ENCODE measurements around the gene LAPTM5. TPM values are rescaled to one million over a fixed set of nuclear protein-coding genes. Genes with fewer than 3 reads are reported as not detected.

Gene LAPTM5
- total RNA-seq, 4 donors from 2014 or later, result 8.9 to 75.4 (median 40.4) TPM

GRCh38 chr1:30726773-30727684, 30.5 kb downstream of the LAPTM5 start:
- H3K27ac ChIP-seq, result no peak overlapping the region
- peaks cover 0 to 8% (median 0%) of the 10 kb centered on the region in 3 donors for H3K4me1 ChIP-seq
- H3K9me3 ChIP-seq, result no peaks in the 10 kb centered on the region
- peaks cover 0 to 33% of the 10 kb centered on the region in 2 donors for H3K36me3 ChIP-seq
- no peak for TF ChIP-seq CTCF (IDR thresholded peaks at IDR 0.05)
- no peak for TF ChIP-seq EP300 (IDR thresholded peaks at IDR 0.05)
- no peak for TF ChIP-seq POLR2A (IDR thresholded peaks at IDR 0.05)
- TF ChIP-seq POLR2AphosphoS5 (IDR thresholded peaks at IDR 0.05), result no peak
- 76 to 91% methylated on average over 10 to 11 of the region's 15 CpGs for WGBS, 2 donors (ENCODE audit: low coverage in 1 of 2)
- no peak overlapping the region for H3K4me3 ChIP-seq
- H3K27me3 ChIP-seq, result no peaks in the 10 kb centered on the region
- ATAC-seq, result no peak

DNA sequence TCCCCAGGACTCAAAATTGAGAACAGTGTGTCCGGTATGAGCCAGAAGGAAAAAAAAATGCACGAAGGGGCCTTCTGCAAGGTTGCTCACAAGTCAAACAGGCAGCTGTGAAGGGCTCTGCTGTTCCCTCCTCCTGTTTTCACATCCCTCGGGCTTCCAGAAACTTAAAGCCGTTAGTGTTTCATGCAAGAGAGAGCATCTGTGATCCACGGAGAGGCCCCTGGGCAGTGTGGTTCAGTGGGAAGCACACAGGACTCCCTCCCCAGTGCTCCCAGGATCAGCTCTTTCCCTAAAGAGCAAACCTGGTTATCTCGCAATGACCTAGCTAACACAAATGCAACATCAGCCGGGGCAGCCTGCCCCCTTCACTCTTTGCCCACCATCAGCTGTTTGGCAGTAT, 31.3 kb downstream of the LAPTM5 start:
- no peak overlapping the region for H3K4me3 ChIP-seq
- no peak overlapping the region for H3K27ac ChIP-seq
- H3K27me3 ChIP-seq, result no peaks in the 10 kb centered on the region
- WGBS, 2 donors (ENCODE audit: low coverage in 1 of 2), result 64 to 85% methylated on average over 4 to 7 of the region's 7 CpGs
- no peak for ATAC-seq
- peaks cover 0 to 8% (median 0%) of the 10 kb centered on the region in 3 donors for H3K4me1 ChIP-seq
- peaks cover 0 to 33% of the 10 kb centered on the region in 2 donors for H3K36me3 ChIP-seq
- TF ChIP-seq CTCF (IDR thresholded peaks at IDR 0.05) (no peak), POLR2A (IDR thresholded peaks at IDR 0.05) (no peak), EP300 (IDR thresholded peaks at IDR 0.05) (no peak), POLR2AphosphoS5 (IDR thresholded peaks at IDR 0.05) (no peak)
- H3K9me3 ChIP-seq, result no peaks in the 10 kb centered on the region

DNA sequence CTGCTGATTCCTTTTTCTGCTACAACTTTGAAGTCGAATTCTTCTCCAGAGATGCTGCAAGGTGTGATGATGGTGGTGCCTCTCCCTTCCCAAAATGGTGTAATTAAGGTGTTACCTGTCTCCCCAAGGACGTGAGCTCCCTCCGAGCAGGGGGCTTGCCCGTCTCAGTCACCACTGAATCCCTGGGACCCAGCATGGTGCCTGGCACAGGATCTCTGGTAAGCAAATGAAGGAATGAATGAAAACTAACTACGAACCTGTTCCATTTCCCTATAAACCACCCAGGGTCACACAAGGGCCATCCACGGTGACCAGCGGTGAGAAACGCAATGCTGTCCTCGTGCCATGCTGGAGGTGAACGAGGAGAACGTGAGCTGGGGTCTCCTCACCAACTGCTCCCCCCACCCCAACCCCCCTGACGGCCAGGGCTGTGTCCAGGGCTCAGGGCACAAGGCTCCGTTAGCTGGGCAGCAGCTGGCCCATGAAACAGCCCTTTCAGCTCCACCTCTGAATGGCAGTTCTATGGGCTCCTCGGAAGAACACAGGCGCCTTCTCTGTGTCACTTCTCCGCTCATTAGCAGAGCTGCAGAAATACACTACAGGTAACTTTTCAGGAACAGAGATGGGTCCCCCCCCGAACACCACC, 32.0 kb downstream of the LAPTM5 start:
- peaks cover 0 to 8% (median 0%) of the 10 kb centered on the region in 3 donors for H3K4me1 ChIP-seq
- H3K27ac ChIP-seq, result no peak overlapping the region
- WGBS, 2 donors (ENCODE audit: low coverage in 1 of 2), result 38 to 88% methylated on average over 1 of the region's 17 CpGs
- H3K9me3 ChIP-seq, result no peaks in the 10 kb centered on the region
- H3K36me3 ChIP-seq, result peaks cover 0 to 33% of the 10 kb centered on the region in 2 donors
- TF ChIP-seq CTCF (IDR thresholded peaks at IDR 0.05), result no peak
- no peak for TF ChIP-seq POLR2A (IDR thresholded peaks at IDR 0.05)
- no peak for TF ChIP-seq EP300 (IDR thresholded peaks at IDR 0.05)
- TF ChIP-seq POLR2AphosphoS5 (IDR thresholded peaks at IDR 0.05), result no peak
- no peak for ATAC-seq
- H3K4me3 ChIP-seq, result no peak overlapping the region
- H3K27me3 ChIP-seq, result no peaks in the 10 kb centered on the region

GRCh38 chr1:30724655-30725421, 32.7 kb downstream of the LAPTM5 start:
- no peak for ATAC-seq
- Histone ChIP-seq H3K36me3 (peaks cover 0 to 33% of the 10 kb centered on the region in 2 donors), H3K4me1 (peaks cover 0 to 4% (median 0%) of the 10 kb centered on the region in 3 donors), H3K9me3 (no peaks in the 10 kb centered on the region), H3K4me3 (no peak overlapping the region), H3K27me3 (no peaks in the 10 kb centered on the region), H3K27ac (no peak overlapping the region)
- TF ChIP-seq POLR2AphosphoS5 (IDR thresholded peaks at IDR 0.05), result no peak
- no peak for TF ChIP-seq POLR2A (IDR thresholded peaks at IDR 0.05)
- TF ChIP-seq CTCF (IDR thresholded peaks at IDR 0.05), result no peak
- TF ChIP-seq EP300 (IDR thresholded peaks at IDR 0.05), result no peak
- WGBS, 2 donors (ENCODE audit: low coverage in 1 of 2), result 83 to 84% methylated on average over 3 to 4 of the region's 5 CpGs

Data from gastroesophageal sphincter (tissue), 4 donors.